Superior temporal gyrus (tissue), 1 donor: Measurements from ENCODE around the gene ATXN1.

Experiments used
- DNase-seq: peaks from one replicate; pipeline ENCODE4 v3.0.0-alpha.2; 2016; ENCODE audit errors: extremely low spot score

ATXN1 gene

GRCh38 chr6:16362296-16362695 is 399.0 kb downstream of the ATXN1 start:
- DNase-seq, result no peak

- no peak for DNase-seq
These were observed 399.4 kb downstream of the ATXN1 start for GRCh38 chr6:16361861-16362260.

- DNase-seq, result no peak
These were observed 400.1 kb downstream of the ATXN1 start for GRCh38 chr6:16361121-16361520.

GRCh38 chr6:16360365-16360764 is 400.9 kb downstream of the ATXN1 start:
- no peak for DNase-seq

GRCh38 chr6:16359563-16359962 is 401.7 kb downstream of the ATXN1 start:
- no peak for DNase-seq

- DNase-seq, result no peak
These were observed 402.6 kb downstream of the ATXN1 start for GRCh38 chr6:16358531-16359138.

- no peak for DNase-seq
These were observed 405.4 kb downstream of the ATXN1 start for GRCh38 chr6:16355699-16356446.

- no peak for DNase-seq
These were observed 406.0 kb downstream of the ATXN1 start for GRCh38 chr6:16355238-16355637.

GRCh38 chr6:16354692-16355091 is 406.6 kb downstream of the ATXN1 start:
- no peak for DNase-seq

GRCh38 chr6:16352821-16353438 is 408.3 kb downstream of the ATXN1 start:
- no peak for DNase-seq

GRCh38 chr6:16352258-16352635 is 409.0 kb downstream of the ATXN1 start:
- DNase-seq, result no peak

GRCh38 chr6:16349544-16349943 is 411.7 kb downstream of the ATXN1 start:
- DNase-seq, result no peak

- no peak for DNase-seq
These were observed 414.4 kb downstream of the ATXN1 start for GRCh38 chr6:16346831-16347230.

- no peak for DNase-seq
These were observed 415.6 kb downstream of the ATXN1 start for GRCh38 chr6:16345449-16346330.

GRCh38 chr6:16344756-16345155 is 416.5 kb downstream of the ATXN1 start:
- no peak for DNase-seq

- DNase-seq, result no peak
These were observed 417.7 kb downstream of the ATXN1 start for GRCh38 chr6:16343593-16343992.

GRCh38 chr6:16339265-16339587 is 422.0 kb downstream of the ATXN1 start:
- DNase-seq, result no peak

- DNase-seq, result peak; percentile 70
These were observed 422.5 kb downstream of the ATXN1 start for GRCh38 chr6:16338577-16339264.

GRCh38 chr6:16337295-16337975 is 423.8 kb downstream of the ATXN1 start:
- peak; percentile 66 for DNase-seq

GRCh38 chr6:16336911-16337294 is 424.4 kb downstream of the ATXN1 start:
- DNase-seq, result no peak
